Tibial nerve (tissue), 4 donors: ENCODE results near the gene SNX33. TPM values are rescaled to one million over a fixed set of nuclear protein-coding genes. Genes with fewer than 3 reads are reported as not detected.

Source experiments
- DNase-seq, 2 donors: peaks; one replicate each; pipeline ENCODE4 v3.0.0-alpha.2; 2019; ENCODE audit warnings: low spot score in 2 of 2
- H3K27ac ChIP-seq, 4 donors: fragments of 200-600 bp; sonication (generic) in 3 of 4; one replicate each; pipeline ENCODE4 v1.5.1; 2017 to 2019; ENCODE audit warnings: mild to moderate bottlenecking in 1 of 4
- H3K27me3 ChIP-seq, 2 donors: fragments of 200-600 bp; sonication (generic) in 1 of 2; one replicate each; pipeline versions ENCODE4 v1.5.1 to v1.6.0; 2017 to 2019
- H3K36me3 ChIP-seq, 3 donors: fragments of 200-600 bp; sonication (generic); one replicate each; pipeline ENCODE4 v1.5.1; 2018 to 2019
- H3K4me1 ChIP-seq, 4 donors: fragments of 200-600 bp; sonication (generic) in 3 of 4; one replicate each; pipeline ENCODE4 v1.5.1; 2017 to 2019
- H3K4me3 ChIP-seq, 4 donors: fragments of 200-600 bp; sonication (generic) in 3 of 4; one replicate each; pipeline ENCODE4 v1.5.1; 2017 to 2019; ENCODE audit warnings: mild to moderate bottlenecking in 1 of 4, moderate library complexity in 1 of 4
- H3K9me3 ChIP-seq, 4 donors: fragments of 200-600 bp; sonication (generic) in 3 of 4; one replicate each; pipeline ENCODE4 v1.5.1; 2017 to 2019
- EP300 ChIP-seq, 2 donors: sonication (generic); formaldehyde crosslinking; IDR thresholded peaks; one replicate each; pipeline ENCODE4 v1.6.1; 2017; ENCODE audit warnings: antibody characterized with exemption in 2 of 2, mild to moderate bottlenecking in 1 of 2
- POLR2A ChIP-seq, 2 donors: fragments of 450-650 bp; IDR thresholded peaks; one replicate each; pipeline ENCODE4 v1.6.1; 2017; ENCODE audit warnings: antibody characterized with exemption in 2 of 2, mild to moderate bottlenecking in 2 of 2, moderate library complexity in 2 of 2
- WGBS, 2 donors: methylation state at CpG; one replicate each; pipeline ENCODE4 v1.1.5; 2018; 5-methylcytosine and 5-hydroxymethylcytosine counted together
- total RNA-seq, 4 donors: library from RNA; depleted of rRNA; stranded (reverse); fragments of >200 nt; gene quantifications; one replicate each; pipeline ENCODE4 v1.1.0, GENCODE V29; 2016
- TF ChIP-seq, protein P1 (sequence below), 5 experiments: fragments of 200-600 bp in 3 of 5; fragments of 450-650 bp in 2 of 5; sonication (generic) in 3 of 5; IDR thresholded peaks; one replicate each; pipeline ENCODE4 v1.5.1; 2016 to 2019; ENCODE audit warnings: antibody characterized with exemption in 5 of 5, mild to moderate bottlenecking in 3 of 5, moderate library complexity in 2 of 5

The SNX33 gene
- total RNA-seq, 4 donors from 2014 or later: 29.7 to 44.9 (median 31.1) TPM

DNA sequence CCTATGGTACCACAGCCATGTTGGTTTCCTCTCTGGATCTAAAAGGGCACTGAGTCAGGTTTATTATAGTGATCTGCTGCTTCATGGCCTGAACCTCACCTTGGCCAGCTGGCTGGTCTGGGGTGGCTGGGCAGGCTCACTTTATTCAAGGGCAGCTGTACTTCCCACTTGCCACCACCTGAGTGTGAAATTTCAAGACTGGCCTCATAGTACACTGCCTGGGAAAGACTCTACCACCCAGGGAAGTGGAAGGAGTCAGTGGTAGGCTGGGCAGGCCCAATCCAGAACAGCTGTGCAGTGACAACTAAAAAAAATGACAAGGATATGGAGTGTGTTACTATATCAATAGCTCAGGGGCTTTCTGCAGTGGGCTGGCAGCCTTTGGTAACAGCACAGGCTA lies 30.9 kb upstream of the SNX33 start:
- Histone ChIP-seq H3K27me3 (no peaks in the 10 kb centered on the region), H3K4me3 (no peak overlapping the region), H3K36me3 (peaks cover 0 to 79% (median 11%) of the 10 kb centered on the region in 3 donors), H3K27ac (no peak overlapping the region), H3K4me1 (peaks cover 0 to 33% (median 19%) of the 10 kb centered on the region in 4 donors), H3K9me3 (no peaks in the 10 kb centered on the region)
- TF ChIP-seq POLR2A (IDR thresholded peaks at IDR 0.05) (no peak), EP300 (IDR thresholded peaks at IDR 0.05) (no peak)
- TF ChIP-seq, protein P1, sequence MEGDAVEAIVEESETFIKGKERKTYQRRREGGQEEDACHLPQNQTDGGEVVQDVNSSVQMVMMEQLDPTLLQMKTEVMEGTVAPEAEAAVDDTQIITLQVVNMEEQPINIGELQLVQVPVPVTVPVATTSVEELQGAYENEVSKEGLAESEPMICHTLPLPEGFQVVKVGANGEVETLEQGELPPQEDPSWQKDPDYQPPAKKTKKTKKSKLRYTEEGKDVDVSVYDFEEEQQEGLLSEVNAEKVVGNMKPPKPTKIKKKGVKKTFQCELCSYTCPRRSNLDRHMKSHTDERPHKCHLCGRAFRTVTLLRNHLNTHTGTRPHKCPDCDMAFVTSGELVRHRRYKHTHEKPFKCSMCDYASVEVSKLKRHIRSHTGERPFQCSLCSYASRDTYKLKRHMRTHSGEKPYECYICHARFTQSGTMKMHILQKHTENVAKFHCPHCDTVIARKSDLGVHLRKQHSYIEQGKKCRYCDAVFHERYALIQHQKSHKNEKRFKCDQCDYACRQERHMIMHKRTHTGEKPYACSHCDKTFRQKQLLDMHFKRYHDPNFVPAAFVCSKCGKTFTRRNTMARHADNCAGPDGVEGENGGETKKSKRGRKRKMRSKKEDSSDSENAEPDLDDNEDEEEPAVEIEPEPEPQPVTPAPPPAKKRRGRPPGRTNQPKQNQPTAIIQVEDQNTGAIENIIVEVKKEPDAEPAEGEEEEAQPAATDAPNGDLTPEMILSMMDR (IDR thresholded peaks at IDR 0.05): no peak
- DNase-seq: no peak

DNA sequence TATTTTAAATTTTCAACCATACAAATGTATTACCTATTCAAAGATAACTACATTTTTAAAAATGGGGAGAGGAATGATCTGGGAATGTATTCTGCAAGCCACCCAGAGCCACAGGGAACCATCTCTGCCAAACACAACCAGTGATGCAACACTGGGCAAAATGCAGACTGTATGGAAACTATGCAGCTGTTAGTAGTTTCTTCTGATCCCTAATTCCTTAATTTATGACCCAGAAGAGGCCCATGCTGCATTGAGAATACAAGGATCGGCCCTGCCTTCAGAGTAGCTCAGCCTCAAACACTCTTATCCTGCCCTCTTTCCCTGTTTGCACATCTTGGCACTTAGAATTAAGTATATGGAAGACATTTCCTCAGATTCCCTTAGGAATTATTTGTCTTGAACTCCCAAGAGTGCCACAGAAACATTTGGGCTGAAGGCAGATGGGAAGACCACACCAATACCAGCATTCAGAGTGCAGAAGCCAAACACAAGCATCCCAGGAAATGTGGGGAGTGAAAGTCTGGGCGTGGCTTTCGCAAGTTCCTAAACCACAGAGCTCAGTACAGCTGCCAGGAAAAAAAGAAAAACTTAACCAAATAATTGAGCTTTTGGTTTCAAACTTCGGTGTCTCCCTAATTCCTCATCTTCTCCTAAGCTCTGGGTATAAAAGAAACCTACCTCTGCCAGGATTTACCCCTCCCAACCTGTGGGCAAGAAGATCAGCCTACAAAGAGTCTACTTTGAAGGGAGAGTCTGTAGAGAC lies 27.5 kb upstream of the SNX33 start:
- Histone ChIP-seq H3K4me1 (peaks cover 0 to 48% (median 21%) of the 10 kb centered on the region in 4 donors), H3K27ac (peak overlapping the region; percentile 55 to 85 (median 73)), H3K9me3 (no peaks in the 10 kb centered on the region), H3K27me3 (no peaks in the 10 kb centered on the region), H3K4me3 (peak overlapping the region in 1 of 4 donors; percentile 34), H3K36me3 (peaks cover 0 to 44% (median 11%) of the 10 kb centered on the region in 3 donors)
- DNase-seq: peak; percentile 29 to 50
- TF ChIP-seq, protein P1 (IDR thresholded peaks at IDR 0.05): no peak
- TF ChIP-seq EP300 (IDR thresholded peaks at IDR 0.05): no peak
- TF ChIP-seq POLR2A (IDR thresholded peaks at IDR 0.05): no peak
- 20 to 25% methylated on average over 4 of the region's 4 CpGs for WGBS, 2 donors

DNA sequence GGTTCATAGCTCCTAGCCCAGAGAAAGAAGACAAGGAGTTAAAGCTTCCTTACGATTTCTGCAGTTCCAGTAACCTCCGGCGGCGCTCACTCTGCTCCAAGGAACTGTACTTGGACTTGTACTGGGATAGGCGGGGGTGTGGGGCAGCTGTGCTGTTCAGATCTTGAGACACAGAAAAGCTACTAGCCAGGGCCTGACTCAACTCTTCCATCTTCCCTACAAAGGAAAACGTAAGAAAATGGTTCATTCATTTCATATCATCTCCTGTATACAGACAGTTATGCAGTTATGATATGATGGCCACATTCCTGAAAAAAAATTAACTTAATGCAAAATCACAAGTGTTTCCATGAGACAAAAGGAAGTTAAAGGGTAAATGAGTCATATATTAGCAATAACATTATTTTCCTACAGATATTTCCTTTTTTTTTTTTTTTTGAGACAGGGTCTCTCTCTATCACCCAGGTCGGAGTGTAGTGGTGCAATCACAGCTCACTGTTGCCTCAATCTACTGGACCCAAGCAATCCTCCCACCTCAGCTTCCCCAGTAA lies 26.8 kb upstream of the SNX33 start:
- Histone ChIP-seq H3K27me3 (no peaks in the 10 kb centered on the region), H3K4me3 (peak overlapping the region in 1 of 4 donors; percentile 34), H3K4me1 (peaks cover 0 to 49% (median 21%) of the 10 kb centered on the region in 4 donors), H3K27ac (peak overlapping the region; percentile 55 to 85 (median 73)), H3K9me3 (no peaks in the 10 kb centered on the region), H3K36me3 (peaks cover 0 to 38% (median 11%) of the 10 kb centered on the region in 3 donors)
- DNase-seq: peak; percentile 80 to 87
- TF ChIP-seq EP300 (IDR thresholded peaks at IDR 0.05) (peak in 1 of 2 donors; percentile 75), POLR2A (IDR thresholded peaks at IDR 0.05) (no peak)
- TF ChIP-seq, protein P1 (IDR thresholded peaks at IDR 0.05): peak in 4 of 5 experiments; percentile 24 to 59 (median 44)
- WGBS, 2 donors: 9 to 15% methylated on average over 7 of the region's 7 CpGs

DNA sequence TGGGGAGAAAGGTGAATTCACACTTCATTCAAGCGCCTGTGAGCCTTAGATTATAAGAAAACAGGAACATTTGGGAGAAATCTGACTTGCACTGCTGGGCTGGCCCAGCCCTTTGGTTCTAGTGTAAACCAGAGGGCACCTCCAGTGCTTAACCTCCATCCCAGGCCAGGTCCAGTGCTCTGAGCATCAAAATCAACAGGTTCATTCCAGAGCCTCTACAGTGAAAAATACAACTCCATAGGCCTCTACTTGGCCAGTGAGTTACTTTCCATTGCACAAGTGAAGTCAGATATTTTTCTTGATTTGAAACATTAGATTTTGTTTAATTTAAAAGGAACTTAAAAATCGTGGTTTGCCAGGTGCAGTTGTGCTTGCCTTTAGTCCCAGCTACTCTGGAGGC lies 25.2 kb upstream of the SNX33 start:
- H3K4me3 ChIP-seq: no peak overlapping the region
- no peaks in the 10 kb centered on the region for H3K27me3 ChIP-seq
- H3K4me1 ChIP-seq: peaks cover 0 to 55% (median 24%) of the 10 kb centered on the region in 4 donors
- TF ChIP-seq EP300 (IDR thresholded peaks at IDR 0.05): no peak
- DNase-seq: no peak
- H3K9me3 ChIP-seq: no peaks in the 10 kb centered on the region
- H3K36me3 ChIP-seq: peaks cover 0 to 22% (median 0%) of the 10 kb centered on the region in 3 donors
- WGBS, 2 donors: 71 to 73% methylated on average over 2 of the region's 2 CpGs
- H3K27ac ChIP-seq: peak overlapping the region in 3 of 4 donors; percentile 26 to 79 (median 26)

DNA sequence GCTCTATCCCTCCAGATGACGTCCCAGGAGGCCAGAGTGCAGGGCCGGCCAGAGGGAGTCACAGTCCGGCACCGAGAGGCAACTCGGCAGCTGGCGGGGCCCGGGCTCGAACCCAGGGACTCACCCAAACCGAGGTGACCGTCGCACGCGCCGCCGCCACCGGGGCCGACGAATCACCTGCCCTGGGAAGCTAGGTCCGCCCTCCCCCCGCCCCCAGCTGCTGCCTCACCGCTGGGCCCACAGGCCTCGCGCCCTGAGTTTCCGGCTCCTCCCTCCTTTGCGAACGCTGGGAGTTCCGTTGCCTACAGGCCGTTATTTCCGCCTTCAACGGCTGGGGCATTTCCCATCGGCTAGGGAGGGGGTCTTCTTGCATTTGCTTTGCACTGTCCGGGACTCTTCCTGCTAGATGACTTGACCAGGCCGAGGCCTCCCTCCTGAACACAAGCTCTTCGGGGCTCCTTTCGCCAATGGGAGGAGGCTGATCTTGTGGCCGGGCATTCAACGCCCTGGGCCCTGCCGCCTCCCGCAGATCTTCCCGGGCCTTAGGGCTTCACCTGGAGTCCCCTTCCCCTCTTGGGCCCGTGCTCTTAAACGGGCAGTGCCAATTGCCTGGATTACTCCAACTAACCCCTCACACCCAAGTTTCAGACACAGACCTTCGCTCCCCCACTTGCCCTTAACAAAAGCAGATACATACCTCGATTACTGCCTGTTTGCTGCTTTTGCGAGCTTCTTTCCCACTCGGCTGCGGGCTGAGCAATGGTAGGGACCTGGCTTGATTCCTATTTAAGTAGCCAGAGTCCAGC lies 22.0 kb upstream of the SNX33 start, which contains the start of gene SNUPN:
Gene SNUPN (minus strand): TSS at position 184 of the 806 bp plus-strand sequence. CDS start 4,674 bp downstream, outside the sequence.
- Histone ChIP-seq H3K27me3 (no peaks in the 10 kb centered on the region), H3K9me3 (no peaks in the 10 kb centered on the region), H3K4me3 (peak within 1 kb of the TSS; percentile 70 to 96 (median 88)), H3K27ac (peak within 1 kb of the TSS; percentile 75 to 96 (median 95)), H3K4me1 (peaks cover 0 to 32% (median 14%) of the 10 kb centered on the region in 4 donors), H3K36me3 (no peaks in the 10 kb centered on the region)
- DNase-seq: peak; percentile 87 to 90
- TF ChIP-seq, protein P1 (IDR thresholded peaks at IDR 0.05): peak in 2 of 5 experiments; percentile 16 to 53
- peak; percentile 51 to 93 for TF ChIP-seq EP300 (IDR thresholded peaks at IDR 0.05)
- TF ChIP-seq POLR2A (IDR thresholded peaks at IDR 0.05): peak in 1 of 2 donors; percentile 65
- WGBS, 2 donors: 3 to 4% methylated on average over 18 to 25 of the region's 47 CpGs
